Activated CD4-positive, alpha-beta T cell treated with anti-CD3 and anti-CD28 coated beads for 36 hours (primary cell): ENCODE results near the gene EPB41L4B. TPM values are rescaled to one million over a fixed set of nuclear protein-coding genes. Genes with fewer than 3 reads are reported as not detected.
A peak's percentile ranks its signal among the peaks of the same experiment; 100 is the strongest.

Experiments used
- ATAC-seq: fragments of 200-7000 bp; cut with Tn5 transposase; one replicate; pipeline ENCODE4 v1.10.0; 2021; ENCODE audit warnings: mild to moderate bottlenecking, moderate library complexity
- CTCF ChIA-PET: fragments of 350-600 bp; sonication (Branson Sonifier 250); formaldehyde crosslinking; loops from one replicate; lab custom pipeline; 2021; ENCODE audit warnings: antibody characterized with exemption; lab: Charles Lee
- POLR2A ChIA-PET: fragments of 350-600 bp; sonication (Branson Sonifier 250); formaldehyde crosslinking; loops from one replicate; lab custom pipeline; 2021; ENCODE audit warnings: antibody characterized with exemption, inconsistent platforms; lab: Charles Lee
- DNase-seq: peaks from one replicate; pipeline ENCODE4 v3.0.0-alpha.2; 2020
- H3K27ac Mint-ChIP-seq: one replicate; pipeline ENCODE4 v1.8.0; 2021; ENCODE audit warnings: mixed read lengths
- H3K27me3 Mint-ChIP-seq: one replicate; pipeline ENCODE4 v1.8.0; 2021; ENCODE audit warnings: mixed read lengths
- H3K36me3 Mint-ChIP-seq: one replicate; pipeline ENCODE4 v1.8.0; 2021; ENCODE audit warnings: low read depth, mixed read lengths
- H3K4me1 Mint-ChIP-seq: one replicate; pipeline ENCODE4 v1.8.0; 2021; ENCODE audit warnings: mixed read lengths
- H3K4me3 Mint-ChIP-seq: one replicate; pipeline ENCODE4 v1.8.0; 2021; ENCODE audit warnings: mild to moderate bottlenecking, moderate library complexity, mixed read lengths
- H3K9me3 Mint-ChIP-seq: one replicate; pipeline ENCODE4 v1.8.0; 2021; ENCODE audit warnings: low read depth, mixed read lengths
- intact Hi-C, 2 experiments: fragments of 100-400 bp; cut with DNase I in 1 of 2; cut with micrococcal nuclease in 1 of 2; formaldehyde crosslinking; loops; one replicate each; pipeline versions ENCODE4 v1.14.2 to v1.15.1; 2022 to 2024; cut with DNase I, micrococcal nuclease
- total RNA-seq, 2 experiments: library from RNA; stranded (reverse); gene quantifications; one replicate each; pipeline ENCODE4 v1.2.3, GENCODE V29; 2021

The EPB41L4B gene
- total RNA-seq, 2 experiments from 2014 or later = 0.23 to 0.33 TPM

GRCh38 chr9:109158651-109159050, 162.2 kb downstream of the EPB41L4B start:
- Mint-ChIP-seq H3K4me3 (no peak overlapping the region), H3K36me3 (no peaks in the 10 kb centered on the region), H3K27ac (no peak overlapping the region), H3K9me3 (peaks cover 3% of the 10 kb centered on the region), H3K4me1 (no peaks in the 10 kb centered on the region), H3K27me3 (peaks cover 19% of the 10 kb centered on the region)
- POLR2A ChIA-PET = no interaction called here
- intact Hi-C loops = no loop called here
- CTCF ChIA-PET = interaction anchor here (1.4 kb wide), 1 partner anchor 14 kb away, joined by 3 read pairs; no protein-coding TSS in a partner anchor
- ATAC-seq (no peak), DNase-seq (no peak)

- H3K36me3 Mint-ChIP-seq = peaks cover 6% of the 10 kb centered on the region
- no peak overlapping the region for H3K27ac Mint-ChIP-seq
- ATAC-seq = no peak
- no peak for DNase-seq
- ChIA-PET POLR2A (no interaction called here), CTCF (no interaction called here)
- intact Hi-C loops = no loop called here
- H3K27me3 Mint-ChIP-seq = peaks cover 16% of the 10 kb centered on the region
- no peak overlapping the region for H3K4me3 Mint-ChIP-seq
- H3K9me3 Mint-ChIP-seq = peaks cover 11% of the 10 kb centered on the region
- H3K4me1 Mint-ChIP-seq = no peaks in the 10 kb centered on the region
Observed at GRCh38 chr9:109156708-109157107, 164.2 kb downstream of the EPB41L4B start.

- Mint-ChIP-seq H3K9me3 (peaks cover 12% of the 10 kb centered on the region), H3K4me3 (no peak overlapping the region), H3K27me3 (peaks cover 6% of the 10 kb centered on the region), H3K4me1 (no peaks in the 10 kb centered on the region), H3K27ac (no peak overlapping the region), H3K36me3 (peaks cover 6% of the 10 kb centered on the region)
- no peak for DNase-seq
- CTCF ChIA-PET = no interaction called here
- POLR2A ChIA-PET = no interaction called here
- no peak for ATAC-seq
- intact Hi-C loops = no loop called here
Observed at GRCh38 chr9:109150925-109151545, 169.8 kb downstream of the EPB41L4B start.

GRCh38 chr9:109149722-109150121, 171.1 kb downstream of the EPB41L4B start:
- Mint-ChIP-seq H3K27me3 (peaks cover 6% of the 10 kb centered on the region), H3K4me3 (no peak overlapping the region), H3K9me3 (peaks cover 12% of the 10 kb centered on the region), H3K27ac (no peak overlapping the region), H3K36me3 (peaks cover 6% of the 10 kb centered on the region), H3K4me1 (no peaks in the 10 kb centered on the region)
- ChIA-PET CTCF (no interaction called here), POLR2A (no interaction called here)
- DNase-seq (no peak), ATAC-seq (no peak)
- intact Hi-C loops = no loop called here

- ChIA-PET CTCF (interaction anchor here (0.6 kb wide), 1 partner anchor 376 kb away, joined by 3 read pairs; no protein-coding TSS in a partner anchor), POLR2A (no interaction called here)
- peaks cover 4% of the 10 kb centered on the region for H3K27me3 Mint-ChIP-seq
- no peak overlapping the region for H3K4me3 Mint-ChIP-seq
- intact Hi-C loops = no loop called here
- H3K27ac Mint-ChIP-seq = no peak overlapping the region
- DNase-seq (no peak), ATAC-seq (no peak)
- peaks cover under 1% of the 10 kb centered on the region for H3K4me1 Mint-ChIP-seq
- peaks cover 6% of the 10 kb centered on the region for H3K36me3 Mint-ChIP-seq
- H3K9me3 Mint-ChIP-seq = peaks cover 9% of the 10 kb centered on the region
Observed at GRCh38 chr9:109149089-109149488, 171.8 kb downstream of the EPB41L4B start.

- peaks cover 4% of the 10 kb centered on the region for H3K27me3 Mint-ChIP-seq
- no peak for DNase-seq
- no peak overlapping the region for H3K27ac Mint-ChIP-seq
- intact Hi-C loops = no loop called here
- H3K4me1 Mint-ChIP-seq = peaks cover 4% of the 10 kb centered on the region
- ATAC-seq = no peak
- H3K36me3 Mint-ChIP-seq = no peaks in the 10 kb centered on the region
- POLR2A ChIA-PET = no interaction called here
- H3K4me3 Mint-ChIP-seq = no peak overlapping the region
- CTCF ChIA-PET = interaction anchor here (0.7 kb wide), 1 partner anchor 142 kb away, joined by 3 read pairs; no protein-coding TSS in a partner anchor
- H3K9me3 Mint-ChIP-seq = no peaks in the 10 kb centered on the region
Observed at GRCh38 chr9:109145051-109145450, 175.8 kb downstream of the EPB41L4B start.

- Mint-ChIP-seq H3K27ac (no peak overlapping the region), H3K27me3 (peaks cover 4% of the 10 kb centered on the region), H3K4me3 (no peak overlapping the region), H3K36me3 (no peaks in the 10 kb centered on the region), H3K4me1 (peaks cover 4% of the 10 kb centered on the region), H3K9me3 (no peaks in the 10 kb centered on the region)
- ChIA-PET POLR2A (no interaction called here), CTCF (interaction anchor here (0.7 kb wide), 1 partner anchor 14 kb away, joined by 3 read pairs; no protein-coding TSS in a partner anchor)
- DNase-seq = peak; percentile 31
- intact Hi-C loops = no loop called here
- ATAC-seq = peak; percentile 74
Observed at GRCh38 chr9:109143881-109144562, 176.8 kb downstream of the EPB41L4B start.

GRCh38 chr9:109141375-109141774, 179.5 kb downstream of the EPB41L4B start:
- POLR2A ChIA-PET = no interaction called here

GRCh38 chr9:109139851-109140250, 181.0 kb downstream of the EPB41L4B start:
- ChIA-PET CTCF (no interaction called here), POLR2A (no interaction called here)
- Mint-ChIP-seq H3K4me1 (peaks cover 4% of the 10 kb centered on the region), H3K27ac (no peak overlapping the region), H3K27me3 (no peaks in the 10 kb centered on the region), H3K9me3 (no peaks in the 10 kb centered on the region), H3K4me3 (no peak overlapping the region), H3K36me3 (no peaks in the 10 kb centered on the region)
- intact Hi-C loops = no loop called here
- DNase-seq = no peak
- no peak for ATAC-seq

More at GRCh38 chr9:109141375-109141774, 179.5 kb downstream of the EPB41L4B start:
- H3K4me1 Mint-ChIP-seq = peaks cover 4% of the 10 kb centered on the region
- no peak overlapping the region for H3K4me3 Mint-ChIP-seq
- no peak overlapping the region for H3K27ac Mint-ChIP-seq
- DNase-seq = no peak
- intact Hi-C loops = no loop called here
- ATAC-seq = no peak
- CTCF ChIA-PET = no interaction called here
- no peaks in the 10 kb centered on the region for H3K9me3 Mint-ChIP-seq
- no peaks in the 10 kb centered on the region for H3K27me3 Mint-ChIP-seq
- H3K36me3 Mint-ChIP-seq = no peaks in the 10 kb centered on the region

GRCh38 chr9:109138421-109138820, 182.4 kb downstream of the EPB41L4B start:
- ChIA-PET CTCF (no interaction called here), POLR2A (no interaction called here)
- Mint-ChIP-seq H3K27me3 (no peaks in the 10 kb centered on the region), H3K9me3 (no peaks in the 10 kb centered on the region), H3K27ac (no peak overlapping the region), H3K4me3 (no peak overlapping the region), H3K4me1 (no peaks in the 10 kb centered on the region), H3K36me3 (no peaks in the 10 kb centered on the region)
- no peak for ATAC-seq
- intact Hi-C loops = no loop called here
- DNase-seq = no peak

- no peak for ATAC-seq
- intact Hi-C loops = no loop called here
Observed at GRCh38 chr9:109134167-109134578, 186.7 kb downstream of the EPB41L4B start.

GRCh38 chr9:109133533-109133932, 187.3 kb downstream of the EPB41L4B start:
- Mint-ChIP-seq H3K4me1 (no peaks in the 10 kb centered on the region), H3K27ac (no peak overlapping the region), H3K4me3 (no peak overlapping the region), H3K36me3 (no peaks in the 10 kb centered on the region), H3K9me3 (no peaks in the 10 kb centered on the region), H3K27me3 (no peaks in the 10 kb centered on the region)
- intact Hi-C loops = no loop called here
- ChIA-PET CTCF (interaction anchor here (0.6 kb wide), 1 partner anchor 955 kb away, joined by 3 read pairs; no protein-coding TSS in a partner anchor), POLR2A (no interaction called here)
- ATAC-seq (no peak), DNase-seq (no peak)

More at GRCh38 chr9:109134167-109134578, 186.7 kb downstream of the EPB41L4B start:
- Mint-ChIP-seq H3K4me3 (no peak overlapping the region), H3K27me3 (no peaks in the 10 kb centered on the region), H3K9me3 (no peaks in the 10 kb centered on the region), H3K4me1 (no peaks in the 10 kb centered on the region), H3K27ac (no peak overlapping the region), H3K36me3 (no peaks in the 10 kb centered on the region)
- DNase-seq = no peak
- CTCF ChIA-PET = interaction anchor here (1.3 kb wide), 1 partner anchor 16 kb away, joined by 5 read pairs; no protein-coding TSS in a partner anchor
- POLR2A ChIA-PET = no interaction called here
